ENCODE measurements around the gene GNPTAB.

Gene GNPTAB

GRCh38 chr12:101809208-101809607 lies 21.6 kb downstream of the GNPTAB start:
- no peak for DNase-seq

GRCh38 chr12:101806265-101806664 lies 24.5 kb downstream of the GNPTAB start:
- Histone ChIP-seq H3K36me3 (ENCODE audit: control insufficient read depth, insufficient read depth, low read length) (no peaks in the 10 kb centered on the region), H3K4me3 (ENCODE audit: low read length) (no peak overlapping the region), H2AK5ac (ENCODE audit: low read length) (no peak overlapping the region), H2BK5ac (ENCODE audit: low read length) (no peak overlapping the region), H3K56ac (ENCODE audit: low read length) (no peak overlapping the region), H4K5ac (ENCODE audit: low read length) (no peak overlapping the region), H3K4ac (ENCODE audit: low read depth, low read length) (no peak overlapping the region), H3K79me1 (ENCODE audit: low read length) (no peaks in the 10 kb centered on the region), H3K27ac (ENCODE audit: low read depth, low read length) (no peak overlapping the region), H2BK120ac (ENCODE audit: low read depth, low read length) (no peak overlapping the region), H3K4me2 (ENCODE audit: low read length) (no peak overlapping the region), H3K9ac (ENCODE audit: low read length) (no peak overlapping the region), H3K79me2 (ENCODE audit: control insufficient read depth, insufficient read depth, low read length) (no peaks in the 10 kb centered on the region), H3K18ac (ENCODE audit: low read length) (no peak overlapping the region), H3K23ac (ENCODE audit: low read length) (no peak overlapping the region), H3K4me1 (ENCODE audit: control insufficient read depth, low read depth, low read length) (no peaks in the 10 kb centered on the region), H2BK15ac (replicated peaks; ENCODE audit: low read depth) (no peak overlapping the region), H4K8ac (ENCODE audit: low read depth, low read length) (no peak overlapping the region), H3K27me3 (ENCODE audit: insufficient read depth, low read length, poor library complexity) (no peaks in the 10 kb centered on the region)
- no peak for DNase-seq
- no CpG with 5 or more reads among the region's 1 CpG for WGBS (ENCODE audit: extremely low coverage, insufficient coverage, low lambda C conversion rate)

More at GRCh38 chr12:101809208-101809607, 21.6 kb downstream of the GNPTAB start:
- Histone ChIP-seq H3K4me1 (ENCODE audit: control insufficient read depth, low read depth, low read length) (no peaks in the 10 kb centered on the region), H3K79me2 (ENCODE audit: control insufficient read depth, insufficient read depth, low read length) (no peaks in the 10 kb centered on the region), H3K4me3 (ENCODE audit: low read length) (no peak overlapping the region), H3K9ac (ENCODE audit: low read length) (no peak overlapping the region), H3K27me3 (ENCODE audit: insufficient read depth, low read length, poor library complexity) (no peaks in the 10 kb centered on the region), H3K18ac (ENCODE audit: low read length) (no peak overlapping the region), H4K5ac (ENCODE audit: low read length) (no peak overlapping the region), H3K4ac (ENCODE audit: low read depth, low read length) (no peak overlapping the region), H2BK120ac (ENCODE audit: low read depth, low read length) (no peak overlapping the region), H3K79me1 (ENCODE audit: low read length) (no peaks in the 10 kb centered on the region), H3K4me2 (ENCODE audit: low read length) (no peak overlapping the region), H2BK5ac (ENCODE audit: low read length) (no peak overlapping the region), H4K8ac (ENCODE audit: low read depth, low read length) (no peak overlapping the region), H3K36me3 (ENCODE audit: control insufficient read depth, insufficient read depth, low read length) (no peaks in the 10 kb centered on the region), H3K56ac (ENCODE audit: low read length) (no peak overlapping the region), H3K27ac (ENCODE audit: low read depth, low read length) (no peak overlapping the region), H3K23ac (ENCODE audit: low read length) (no peak overlapping the region), H2AK5ac (ENCODE audit: low read length) (no peak overlapping the region), H2BK15ac (replicated peaks; ENCODE audit: low read depth) (no peak overlapping the region)
- WGBS (ENCODE audit: extremely low coverage, insufficient coverage, low lambda C conversion rate) = no CpG with 5 or more reads among the region's 2 CpGs

- no peak overlapping the region for H2BK15ac ChIP-seq (replicated peaks; ENCODE audit: low read depth)
- H2BK5ac ChIP-seq (ENCODE audit: low read length) = no peak overlapping the region
- H3K4me1 ChIP-seq (ENCODE audit: control insufficient read depth, low read depth, low read length) = no peaks in the 10 kb centered on the region
- H3K27me3 ChIP-seq (ENCODE audit: insufficient read depth, low read length, poor library complexity) = no peaks in the 10 kb centered on the region
- H4K5ac ChIP-seq (ENCODE audit: low read length) = no peak overlapping the region
- no peak overlapping the region for H3K4me3 ChIP-seq (ENCODE audit: low read length)
- no peak overlapping the region for H3K18ac ChIP-seq (ENCODE audit: low read length)
- no peak overlapping the region for H2AK5ac ChIP-seq (ENCODE audit: low read length)
- H3K23ac ChIP-seq (ENCODE audit: low read length) = no peak overlapping the region
- H3K79me1 ChIP-seq (ENCODE audit: low read length) = no peaks in the 10 kb centered on the region
- H3K4me2 ChIP-seq (ENCODE audit: low read length) = no peak overlapping the region
- no CpG with 5 or more reads among the region's 3 CpGs for WGBS (ENCODE audit: extremely low coverage, insufficient coverage, low lambda C conversion rate)
- no peak overlapping the region for H3K56ac ChIP-seq (ENCODE audit: low read length)
- H3K79me2 ChIP-seq (ENCODE audit: control insufficient read depth, insufficient read depth, low read length) = no peaks in the 10 kb centered on the region
- no peak overlapping the region for H3K27ac ChIP-seq (ENCODE audit: low read depth, low read length)
- DNase-seq = no peak
- H3K4ac ChIP-seq (ENCODE audit: low read depth, low read length) = no peak overlapping the region
- no peak overlapping the region for H2BK120ac ChIP-seq (ENCODE audit: low read depth, low read length)
- H4K8ac ChIP-seq (ENCODE audit: low read depth, low read length) = no peak overlapping the region
- no peaks in the 10 kb centered on the region for H3K36me3 ChIP-seq (ENCODE audit: control insufficient read depth, insufficient read depth, low read length)
- H3K9ac ChIP-seq (ENCODE audit: low read length) = no peak overlapping the region
These were observed 26.4 kb downstream of the GNPTAB start for GRCh38 chr12:101804409-101804808.

- Histone ChIP-seq H2BK120ac (ENCODE audit: low read depth, low read length) (no peak overlapping the region), H3K79me1 (ENCODE audit: low read length) (no peaks in the 10 kb centered on the region), H3K56ac (ENCODE audit: low read length) (no peak overlapping the region), H2BK5ac (ENCODE audit: low read length) (no peak overlapping the region), H3K4ac (ENCODE audit: low read depth, low read length) (no peak overlapping the region), H3K27ac (ENCODE audit: low read depth, low read length) (no peak overlapping the region), H3K79me2 (ENCODE audit: control insufficient read depth, insufficient read depth, low read length) (no peaks in the 10 kb centered on the region), H3K4me1 (ENCODE audit: control insufficient read depth, low read depth, low read length) (no peaks in the 10 kb centered on the region), H3K4me2 (ENCODE audit: low read length) (no peak overlapping the region), H3K36me3 (ENCODE audit: control insufficient read depth, insufficient read depth, low read length) (no peaks in the 10 kb centered on the region), H4K5ac (ENCODE audit: low read length) (no peak overlapping the region), H3K9ac (ENCODE audit: low read length) (no peak overlapping the region), H3K18ac (ENCODE audit: low read length) (no peak overlapping the region), H3K27me3 (ENCODE audit: insufficient read depth, low read length, poor library complexity) (no peaks in the 10 kb centered on the region), H2AK5ac (ENCODE audit: low read length) (no peak overlapping the region), H3K4me3 (ENCODE audit: low read length) (no peak overlapping the region), H2BK15ac (replicated peaks; ENCODE audit: low read depth) (no peak overlapping the region), H3K23ac (ENCODE audit: low read length) (no peak overlapping the region), H4K8ac (ENCODE audit: low read depth, low read length) (no peak overlapping the region)
- WGBS (ENCODE audit: extremely low coverage, insufficient coverage, low lambda C conversion rate) = no CpG with 5 or more reads among the region's 5 CpGs
- no peak for DNase-seq
These were observed 26.8 kb downstream of the GNPTAB start for GRCh38 chr12:101803978-101804377.

GRCh38 chr12:101802486-101802885 lies 28.3 kb downstream of the GNPTAB start:
- Histone ChIP-seq H3K27ac (ENCODE audit: low read depth, low read length) (no peak overlapping the region), H2BK5ac (ENCODE audit: low read length) (no peak overlapping the region), H2BK120ac (ENCODE audit: low read depth, low read length) (no peak overlapping the region), H3K9ac (ENCODE audit: low read length) (no peak overlapping the region), H3K36me3 (ENCODE audit: control insufficient read depth, insufficient read depth, low read length) (no peaks in the 10 kb centered on the region), H3K4me2 (ENCODE audit: low read length) (no peak overlapping the region), H3K27me3 (ENCODE audit: insufficient read depth, low read length, poor library complexity) (no peaks in the 10 kb centered on the region), H3K4ac (ENCODE audit: low read depth, low read length) (no peak overlapping the region), H3K79me2 (ENCODE audit: control insufficient read depth, insufficient read depth, low read length) (no peaks in the 10 kb centered on the region), H4K5ac (ENCODE audit: low read length) (no peak overlapping the region), H4K8ac (ENCODE audit: low read depth, low read length) (no peak overlapping the region), H3K18ac (ENCODE audit: low read length) (no peak overlapping the region), H2BK15ac (replicated peaks; ENCODE audit: low read depth) (no peak overlapping the region), H3K56ac (ENCODE audit: low read length) (no peak overlapping the region), H2AK5ac (ENCODE audit: low read length) (no peak overlapping the region), H3K4me3 (ENCODE audit: low read length) (no peak overlapping the region), H3K23ac (ENCODE audit: low read length) (no peak overlapping the region), H3K79me1 (ENCODE audit: low read length) (no peaks in the 10 kb centered on the region), H3K4me1 (ENCODE audit: control insufficient read depth, low read depth, low read length) (no peaks in the 10 kb centered on the region)
- WGBS (ENCODE audit: extremely low coverage, insufficient coverage, low lambda C conversion rate) = no CpG with 5 or more reads among the region's 2 CpGs
- no peak for DNase-seq

GRCh38 chr12:101799774-101800173 lies 31.0 kb downstream of the GNPTAB start:
- H3K4ac ChIP-seq (ENCODE audit: low read depth, low read length) = no peak overlapping the region
- H3K79me1 ChIP-seq (ENCODE audit: low read length) = no peaks in the 10 kb centered on the region
- H2BK15ac ChIP-seq (replicated peaks; ENCODE audit: low read depth) = no peak overlapping the region
- H3K9ac ChIP-seq (ENCODE audit: low read length) = no peak overlapping the region
- H4K5ac ChIP-seq (ENCODE audit: low read length) = no peak overlapping the region
- H3K4me3 ChIP-seq (ENCODE audit: low read length) = no peak overlapping the region
- H2BK5ac ChIP-seq (ENCODE audit: low read length) = no peak overlapping the region
- H3K36me3 ChIP-seq (ENCODE audit: control insufficient read depth, insufficient read depth, low read length) = no peaks in the 10 kb centered on the region
- no peak overlapping the region for H3K56ac ChIP-seq (ENCODE audit: low read length)
- H2AK5ac ChIP-seq (ENCODE audit: low read length) = no peak overlapping the region
- H3K18ac ChIP-seq (ENCODE audit: low read length) = no peak overlapping the region
- H3K27me3 ChIP-seq (ENCODE audit: insufficient read depth, low read length, poor library complexity) = no peaks in the 10 kb centered on the region
- H3K27ac ChIP-seq (ENCODE audit: low read depth, low read length) = no peak overlapping the region
- no peaks in the 10 kb centered on the region for H3K4me1 ChIP-seq (ENCODE audit: control insufficient read depth, low read depth, low read length)
- no peak overlapping the region for H3K4me2 ChIP-seq (ENCODE audit: low read length)
- no peaks in the 10 kb centered on the region for H3K79me2 ChIP-seq (ENCODE audit: control insufficient read depth, insufficient read depth, low read length)
- no peak overlapping the region for H2BK120ac ChIP-seq (ENCODE audit: low read depth, low read length)
- no CpG with 5 or more reads among the region's 3 CpGs for WGBS (ENCODE audit: extremely low coverage, insufficient coverage, low lambda C conversion rate)
- DNase-seq = no peak
- H4K8ac ChIP-seq (ENCODE audit: low read depth, low read length) = no peak overlapping the region
- no peak overlapping the region for H3K23ac ChIP-seq (ENCODE audit: low read length)
